ENCODE data around the gene UBE2V1. TPM values are rescaled to one million over a fixed set of nuclear protein-coding genes. Genes with fewer than 3 reads are reported as not detected.

Gene UBE2V1
- total RNA-seq, 1 donor from 2014 or later, result 120 TPM

DNA sequence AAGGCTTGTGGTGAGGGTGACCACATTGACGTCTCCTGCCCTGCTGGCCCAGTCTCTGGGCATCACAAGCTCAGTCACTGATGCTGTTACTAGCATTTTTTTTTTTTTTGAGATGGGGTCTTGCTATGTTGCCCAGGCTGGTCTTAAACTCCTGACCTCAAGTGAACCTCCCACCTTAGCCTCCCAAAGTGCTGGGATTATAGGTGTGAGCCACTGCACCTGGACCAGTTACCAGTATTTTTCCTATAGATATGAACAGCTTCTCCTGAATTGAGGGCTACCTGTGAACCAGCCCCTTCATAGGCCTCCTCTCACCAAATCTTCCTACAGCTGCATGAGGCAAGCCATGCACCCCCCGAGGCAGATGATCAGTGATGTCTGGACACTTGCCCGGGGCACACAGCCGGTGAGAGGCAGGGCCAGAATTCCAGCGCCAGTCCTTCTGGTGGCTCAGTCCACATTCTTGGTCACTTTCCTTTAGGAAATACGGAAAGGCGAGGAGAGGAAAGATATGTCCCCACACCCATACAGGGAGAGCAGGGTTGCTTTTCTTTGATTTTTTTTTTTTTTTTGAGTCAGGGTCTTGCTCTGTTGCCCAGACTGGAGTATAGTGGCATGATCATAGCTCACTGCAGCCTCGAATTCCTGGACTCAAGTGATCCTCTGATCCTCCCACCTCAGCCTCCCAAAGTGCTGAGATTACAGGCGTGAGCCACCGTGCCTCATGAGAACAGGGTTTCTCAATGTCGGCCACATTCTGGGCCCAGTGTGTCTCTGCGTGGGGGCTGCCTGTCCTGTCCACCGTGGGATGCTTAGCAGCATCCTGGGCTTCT lies 50.7 kb downstream of the UBE2V1 start:
- DNase-seq (ENCODE audit: low spot score), result no peak

DNA sequence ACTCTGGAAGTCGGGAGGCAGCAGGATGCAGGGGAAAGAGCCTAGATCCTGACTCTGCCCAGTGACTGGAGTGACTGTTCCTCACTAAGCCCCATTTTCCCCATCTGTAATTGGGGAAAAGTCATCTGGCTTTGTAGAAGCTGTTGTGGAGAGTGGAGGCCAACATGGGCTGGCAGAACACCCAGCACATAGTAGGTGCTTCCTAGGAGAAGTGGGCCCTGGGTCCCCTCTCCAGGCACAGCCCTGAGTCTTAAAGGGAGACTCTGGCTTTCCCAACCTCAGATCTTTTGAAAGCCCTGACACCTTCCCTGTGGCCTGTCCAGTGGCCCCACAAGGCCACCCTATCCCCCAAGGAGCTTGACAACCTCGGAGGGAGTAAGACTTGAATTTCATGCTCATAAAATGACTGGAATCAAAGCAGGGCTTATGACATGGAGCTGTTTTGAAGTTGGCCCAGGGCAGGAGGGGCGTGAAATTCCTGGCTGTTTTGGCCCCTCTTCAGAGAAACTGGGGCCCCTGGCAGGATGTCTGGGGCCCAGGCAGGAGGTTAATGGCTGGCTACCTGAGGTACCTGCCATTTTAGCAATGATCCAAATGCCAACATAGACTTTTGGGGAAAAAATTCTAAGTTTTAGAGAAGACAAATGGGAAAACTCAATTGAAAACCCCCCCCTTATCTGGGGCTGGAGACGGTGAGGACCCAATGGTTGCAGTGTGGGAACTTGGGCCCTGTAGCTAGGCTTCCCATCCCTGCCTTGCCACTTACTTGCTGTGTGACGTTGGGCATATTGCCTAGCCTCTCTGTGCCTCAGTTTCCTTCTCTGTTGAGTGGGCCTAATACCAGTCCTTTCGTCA lies 51.6 kb downstream of the UBE2V1 start:
- DNase-seq (ENCODE audit: low spot score), result no peak

DNA sequence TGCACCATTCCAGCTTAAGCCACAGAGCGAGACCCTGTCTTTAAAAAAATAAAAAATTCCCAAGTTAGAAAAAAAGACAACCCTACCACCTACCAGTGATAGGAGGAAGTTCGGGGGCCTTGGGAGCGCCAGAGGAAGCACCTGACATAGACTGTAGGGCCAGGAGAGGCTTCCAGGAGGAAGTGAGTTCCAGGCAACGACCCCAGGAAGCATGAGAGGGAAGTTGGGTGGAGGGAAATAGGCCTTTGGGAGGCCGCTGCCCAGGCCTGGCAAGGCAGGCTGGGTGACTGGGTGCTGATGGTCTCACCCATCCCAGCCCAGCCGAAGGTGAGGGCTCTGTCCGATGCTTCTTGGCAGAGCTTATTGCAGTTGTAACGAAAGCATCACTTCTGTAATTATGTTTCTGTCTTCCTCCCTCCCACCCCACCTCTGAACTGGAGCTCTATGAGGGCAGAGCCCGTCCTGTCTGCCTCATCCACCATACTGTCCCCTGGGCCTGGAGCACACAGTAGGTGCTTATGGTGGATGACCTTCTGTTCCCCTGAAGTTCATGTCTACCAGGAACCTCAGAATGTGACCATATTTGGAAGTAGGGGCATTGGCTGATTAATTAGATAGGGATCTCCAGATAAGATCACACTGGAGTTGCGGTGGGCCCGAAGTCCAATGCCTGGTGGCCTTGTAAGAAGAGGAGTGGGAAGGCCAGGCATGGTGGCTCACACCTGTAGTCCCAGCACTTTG lies 54.1 kb downstream of the UBE2V1 start:
- DNase-seq (ENCODE audit: low spot score), result no peak

- no peak for DNase-seq (ENCODE audit: low spot score)
Measured at GRCh38 chr20:50057714-50058053, 55.3 kb downstream of the UBE2V1 start.

DNA sequence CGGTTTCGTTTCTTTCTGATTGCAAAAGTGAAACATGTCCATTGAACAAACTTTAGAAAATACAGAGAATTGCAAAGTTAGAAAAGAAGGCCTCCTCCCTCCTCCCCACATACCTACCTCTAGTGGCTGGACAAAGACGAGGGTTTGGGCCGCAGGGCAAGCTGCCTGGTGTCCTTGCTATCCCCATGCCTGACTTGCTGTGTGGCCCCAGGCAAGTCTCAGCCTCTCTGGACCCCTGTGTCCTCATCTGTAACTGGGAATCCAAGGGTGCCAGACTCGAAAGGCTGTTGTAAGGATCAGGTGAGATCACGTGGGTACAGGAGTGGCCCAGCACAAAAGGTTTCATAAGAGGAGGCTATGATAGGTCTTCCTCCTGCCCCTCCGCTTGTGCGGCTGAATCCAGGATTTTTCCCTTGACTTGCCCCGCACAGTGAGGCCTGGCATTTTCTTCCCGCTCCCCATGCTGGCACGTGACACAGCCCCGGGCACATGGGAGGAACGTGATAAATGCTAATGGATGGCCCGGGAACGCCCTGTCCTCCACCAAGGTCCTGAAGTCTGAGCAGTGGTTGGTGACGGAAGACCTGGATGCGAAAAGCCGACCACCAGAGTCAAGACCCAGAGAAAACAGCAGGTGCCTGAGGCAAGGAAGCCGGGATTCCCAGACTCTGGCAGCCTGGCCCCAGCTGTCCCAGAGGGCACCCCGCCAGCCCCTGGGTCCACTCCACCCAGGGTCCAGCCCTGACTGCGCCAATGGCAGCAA lies 55.8 kb downstream of the UBE2V1 start:
- no peak for DNase-seq (ENCODE audit: low spot score)

- DNase-seq (ENCODE audit: low spot score), result no peak
Measured at GRCh38 chr20:50056408-50056926, 56.5 kb downstream of the UBE2V1 start.

GRCh38 chr20:50055524-50056083 lies 57.3 kb downstream of the UBE2V1 start:
- DNase-seq (ENCODE audit: low spot score), result no peak

GRCh38 chr20:50054626-50055511 lies 58.1 kb downstream of the UBE2V1 start:
- DNase-seq (ENCODE audit: low spot score), result no peak

DNA sequence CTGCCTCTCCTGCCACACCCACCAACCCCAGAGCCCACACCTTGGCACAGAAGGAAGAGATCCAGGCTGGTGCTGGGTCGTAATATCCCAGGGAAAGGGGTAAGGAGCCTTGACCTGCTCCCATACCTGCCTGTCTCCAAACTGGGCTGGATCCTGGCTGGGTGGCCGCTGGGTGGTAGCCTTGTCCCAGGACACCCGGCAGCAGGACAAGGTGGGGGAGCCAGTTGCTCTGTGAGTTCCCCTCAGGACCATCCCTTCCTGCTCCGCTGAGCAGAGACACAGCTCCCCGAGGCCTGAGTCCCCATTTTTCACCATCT lies 58.8 kb downstream of the UBE2V1 start:
- DNase-seq (ENCODE audit: low spot score), result no peak

DNA sequence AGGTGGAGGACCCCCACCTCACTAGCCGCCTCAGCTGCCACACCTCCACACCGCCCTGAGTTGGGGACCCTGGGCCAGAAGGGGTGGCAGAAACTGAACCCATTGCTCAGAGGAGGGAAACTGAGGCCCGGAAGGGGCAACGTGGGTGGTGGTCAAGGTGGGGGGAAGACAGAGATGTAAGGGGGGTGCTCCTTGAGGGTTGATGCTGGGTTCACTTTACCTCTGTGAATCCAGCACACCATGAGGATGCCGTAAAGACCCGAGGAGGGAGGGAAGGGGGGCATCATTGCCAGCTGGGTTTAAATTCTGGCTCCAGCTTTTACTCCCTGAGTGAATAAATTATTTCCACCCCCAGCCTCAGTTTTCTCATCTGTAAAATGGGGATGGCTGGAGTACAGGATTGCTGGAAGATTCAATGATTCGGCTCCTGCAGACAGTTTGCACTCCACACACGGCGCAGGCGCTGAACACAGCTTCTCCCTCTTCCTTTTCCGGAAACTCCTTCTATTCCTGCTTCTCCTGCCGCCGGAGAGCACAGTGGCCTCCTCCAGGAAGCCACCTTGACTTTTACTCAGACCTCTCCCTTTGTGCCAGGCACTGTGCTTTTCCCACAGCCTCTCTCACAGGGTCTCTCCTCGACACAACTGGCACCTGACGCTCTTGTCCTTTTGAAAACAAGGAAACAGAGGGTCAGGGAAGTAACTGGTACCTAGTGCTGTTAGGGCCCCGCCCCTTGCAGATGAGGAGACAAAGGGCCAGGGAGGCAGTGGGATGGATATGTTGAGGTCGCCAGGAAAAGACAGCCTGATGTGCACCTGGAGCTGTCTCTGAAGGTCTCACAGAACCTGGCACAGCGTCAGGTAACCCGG lies 59.4 kb downstream of the UBE2V1 start:
- no peak for DNase-seq (ENCODE audit: low spot score)

GRCh38 chr20:50052550-50053361 lies 60.2 kb downstream of the UBE2V1 start:
- DNase-seq (ENCODE audit: low spot score), result no peak

- DNase-seq (ENCODE audit: low spot score), result no peak
Measured at GRCh38 chr20:50050660-50051308, 62.2 kb downstream of the UBE2V1 start.

DNA sequence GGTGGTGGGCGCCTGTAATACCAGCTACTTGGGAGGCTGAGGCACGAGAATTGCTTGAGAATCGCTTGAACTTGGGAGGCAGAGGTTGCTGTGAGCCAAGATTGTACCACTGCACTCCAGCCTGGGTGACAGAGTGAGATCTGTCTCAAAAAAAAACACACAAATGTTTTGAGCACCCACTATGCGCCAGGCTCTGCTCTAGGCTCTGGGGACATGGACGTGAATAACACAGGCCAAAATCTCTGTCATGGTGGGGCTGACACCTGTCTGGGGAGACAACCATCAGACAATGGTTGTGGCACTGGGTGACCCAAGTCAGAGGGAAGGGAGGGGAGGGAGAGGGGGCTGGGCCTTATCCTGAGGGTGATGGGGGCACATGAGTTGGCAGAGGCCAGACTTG lies 62.7 kb downstream of the UBE2V1 start:
- no peak for DNase-seq (ENCODE audit: low spot score)

DNA sequence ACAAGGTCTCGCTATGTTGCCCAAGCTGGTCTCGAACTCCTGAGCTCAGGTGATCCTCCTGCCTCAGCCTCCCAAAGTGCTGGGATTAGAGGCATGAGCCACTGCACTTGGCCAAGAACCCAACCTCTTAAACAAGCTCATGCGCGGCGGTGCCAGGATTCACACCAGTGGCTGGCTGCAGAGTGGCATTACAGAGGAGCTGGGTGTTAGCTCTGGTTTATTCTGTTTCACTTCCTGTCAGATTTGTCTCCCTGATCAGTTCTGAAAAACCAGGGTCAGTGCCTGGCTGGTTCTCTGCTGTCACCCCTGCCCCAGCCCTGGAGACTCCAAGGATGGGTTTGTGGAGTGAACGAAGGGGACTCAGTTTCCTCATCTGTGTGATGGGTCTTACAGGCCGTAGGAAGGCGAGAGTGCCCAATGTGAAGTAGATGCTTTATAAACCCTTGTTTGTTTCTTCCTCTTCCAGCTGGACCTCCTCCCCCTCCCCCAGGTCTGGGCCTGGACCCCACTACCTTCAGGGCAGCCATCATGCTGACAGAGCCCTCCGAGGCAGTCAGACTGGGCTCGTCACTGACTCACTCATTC lies 63.4 kb downstream of the UBE2V1 start:
- no peak for DNase-seq (ENCODE audit: low spot score)

DNA sequence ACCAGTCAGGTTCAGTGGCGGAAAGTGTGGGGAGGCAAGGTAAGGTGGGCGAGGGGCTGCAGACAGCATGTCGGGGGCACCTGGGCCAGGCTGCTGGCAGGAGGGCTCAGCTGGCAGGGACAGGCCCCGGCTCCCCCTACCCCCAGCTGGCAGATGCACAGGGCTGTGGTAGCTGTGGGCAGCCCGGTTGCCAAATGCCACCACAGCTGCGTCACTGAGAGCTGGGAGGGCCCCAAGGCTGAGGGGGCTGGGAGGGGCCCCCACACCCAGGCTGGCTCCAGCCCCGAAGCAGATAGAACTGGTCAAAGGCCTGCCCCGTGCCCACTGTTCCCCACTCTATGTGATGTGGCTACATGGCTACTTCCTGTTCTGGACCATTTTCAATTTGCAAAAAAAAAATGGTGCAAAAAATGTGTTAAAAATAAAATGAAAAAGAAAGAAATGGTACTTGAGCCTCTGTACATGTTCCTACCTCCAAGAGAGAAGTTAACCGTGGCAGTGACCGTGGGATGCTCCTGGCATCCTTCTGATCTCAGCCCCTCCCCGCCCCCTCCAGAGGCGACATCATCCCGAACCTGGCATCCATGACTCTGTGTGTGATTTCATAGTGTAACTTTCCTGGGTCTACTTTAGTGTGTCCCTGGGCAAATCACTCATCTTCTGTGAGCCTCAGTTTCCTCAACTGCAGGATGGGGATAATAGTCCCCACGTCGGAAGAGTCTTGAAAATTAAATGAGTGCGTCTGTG lies 64.4 kb downstream of the UBE2V1 start:
- no peak for DNase-seq (ENCODE audit: low spot score)

GRCh38 chr20:50044353-50044960 lies 68.5 kb downstream of the UBE2V1 start:
- DNase-seq (ENCODE audit: low spot score), result no peak
